Measurements from ENCODE around the gene GPR137B.

- no peak for TF ChIP-seq REST (IDR thresholded peaks at IDR 0.05; ENCODE audit: unreplicated experiment)
- no peak for TF ChIP-seq JUNB (IDR thresholded peaks at IDR 0.05; ENCODE audit: unreplicated experiment)
- no peak for TF ChIP-seq EZH2 (IDR thresholded peaks at IDR 0.05; ENCODE audit: low read depth, unreplicated experiment)
- TF ChIP-seq, protein P1, sequence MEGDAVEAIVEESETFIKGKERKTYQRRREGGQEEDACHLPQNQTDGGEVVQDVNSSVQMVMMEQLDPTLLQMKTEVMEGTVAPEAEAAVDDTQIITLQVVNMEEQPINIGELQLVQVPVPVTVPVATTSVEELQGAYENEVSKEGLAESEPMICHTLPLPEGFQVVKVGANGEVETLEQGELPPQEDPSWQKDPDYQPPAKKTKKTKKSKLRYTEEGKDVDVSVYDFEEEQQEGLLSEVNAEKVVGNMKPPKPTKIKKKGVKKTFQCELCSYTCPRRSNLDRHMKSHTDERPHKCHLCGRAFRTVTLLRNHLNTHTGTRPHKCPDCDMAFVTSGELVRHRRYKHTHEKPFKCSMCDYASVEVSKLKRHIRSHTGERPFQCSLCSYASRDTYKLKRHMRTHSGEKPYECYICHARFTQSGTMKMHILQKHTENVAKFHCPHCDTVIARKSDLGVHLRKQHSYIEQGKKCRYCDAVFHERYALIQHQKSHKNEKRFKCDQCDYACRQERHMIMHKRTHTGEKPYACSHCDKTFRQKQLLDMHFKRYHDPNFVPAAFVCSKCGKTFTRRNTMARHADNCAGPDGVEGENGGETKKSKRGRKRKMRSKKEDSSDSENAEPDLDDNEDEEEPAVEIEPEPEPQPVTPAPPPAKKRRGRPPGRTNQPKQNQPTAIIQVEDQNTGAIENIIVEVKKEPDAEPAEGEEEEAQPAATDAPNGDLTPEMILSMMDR (conservative IDR thresholded peaks at IDR 0.05; ENCODE audit: low read depth in 2 of 2) = no peak
- TF ChIP-seq POLR2AphosphoS5 (IDR thresholded peaks at IDR 0.05; ENCODE audit: low read depth) = no peak
- TF ChIP-seq NANOG (IDR thresholded peaks at IDR 0.05; ENCODE audit: borderline replicate concordance) = no peak
- no peak for TF ChIP-seq EZH2phosphoT487 (IDR thresholded peaks at IDR 0.05; ENCODE audit: unreplicated experiment)
- TF ChIP-seq CREB1 (CRISPR knock-in tag; IDR thresholded peaks at IDR 0.05; ENCODE audit: low read depth) = no peak
- TF ChIP-seq, protein P2, sequence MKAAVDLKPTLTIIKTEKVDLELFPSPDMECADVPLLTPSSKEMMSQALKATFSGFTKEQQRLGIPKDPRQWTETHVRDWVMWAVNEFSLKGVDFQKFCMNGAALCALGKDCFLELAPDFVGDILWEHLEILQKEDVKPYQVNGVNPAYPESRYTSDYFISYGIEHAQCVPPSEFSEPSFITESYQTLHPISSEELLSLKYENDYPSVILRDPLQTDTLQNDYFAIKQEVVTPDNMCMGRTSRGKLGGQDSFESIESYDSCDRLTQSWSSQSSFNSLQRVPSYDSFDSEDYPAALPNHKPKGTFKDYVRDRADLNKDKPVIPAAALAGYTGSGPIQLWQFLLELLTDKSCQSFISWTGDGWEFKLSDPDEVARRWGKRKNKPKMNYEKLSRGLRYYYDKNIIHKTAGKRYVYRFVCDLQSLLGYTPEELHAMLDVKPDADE (IDR thresholded peaks at IDR 0.05) = no peak
- no peak for TF ChIP-seq STAT1 (IDR thresholded peaks at IDR 0.05; ENCODE audit: unreplicated experiment)
These were observed 8.5 kb upstream of the GPR137B start for GRCh38 chr1:236133802-236134201.
